MM.1S (cell line): Measurements from ENCODE around the gene PMIS2.

Experiments used
- EZH2phosphoT487 ChIP-seq: fragments of 300-600 bp; sonication (generic); IDR thresholded peaks from 2 replicates; pipeline ENCODE4 v1.6.1; 2018; ENCODE audit warnings: antibody characterized with exemption, low read length
- TF ChIP-seq, protein P1 (sequence below): fragments of 300-600 bp; sonication (generic); IDR thresholded peaks from 2 replicates; pipeline ENCODE4 v1.5.1; 2016; ENCODE audit warnings: antibody characterized with exemption, low read length, mixed read lengths

DNA sequence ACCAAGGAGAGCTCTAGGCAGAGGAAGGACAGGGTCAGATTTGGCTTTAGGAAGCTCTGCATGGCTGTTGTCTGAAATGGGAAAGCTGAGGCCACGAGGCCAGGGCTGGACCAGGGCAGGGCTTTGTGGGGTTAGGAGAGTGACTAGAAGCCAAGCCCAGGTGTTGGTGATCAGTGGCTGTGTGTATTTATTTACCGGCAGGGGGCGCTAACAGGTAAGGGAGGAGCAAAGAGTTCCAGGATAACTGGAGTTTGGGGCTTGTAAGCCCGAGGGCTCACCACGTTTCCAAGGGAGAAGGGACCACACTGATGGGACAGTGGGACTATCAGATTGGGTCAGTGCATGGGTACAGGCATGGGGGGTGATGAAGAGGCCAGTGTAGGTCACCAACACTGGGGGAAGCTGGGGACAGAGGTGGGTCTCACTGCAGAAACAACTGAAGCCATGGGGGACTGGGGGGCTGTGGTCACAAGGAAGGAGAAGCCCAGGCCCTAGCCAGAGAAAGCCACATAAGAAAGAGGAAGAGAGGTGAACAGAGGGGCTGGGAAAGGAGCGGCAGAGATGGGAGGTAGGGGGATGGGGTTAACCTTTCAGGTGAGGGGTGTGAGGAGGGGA, 36.7 kb upstream of the PMIS2 start:
- TF ChIP-seq, protein P1, sequence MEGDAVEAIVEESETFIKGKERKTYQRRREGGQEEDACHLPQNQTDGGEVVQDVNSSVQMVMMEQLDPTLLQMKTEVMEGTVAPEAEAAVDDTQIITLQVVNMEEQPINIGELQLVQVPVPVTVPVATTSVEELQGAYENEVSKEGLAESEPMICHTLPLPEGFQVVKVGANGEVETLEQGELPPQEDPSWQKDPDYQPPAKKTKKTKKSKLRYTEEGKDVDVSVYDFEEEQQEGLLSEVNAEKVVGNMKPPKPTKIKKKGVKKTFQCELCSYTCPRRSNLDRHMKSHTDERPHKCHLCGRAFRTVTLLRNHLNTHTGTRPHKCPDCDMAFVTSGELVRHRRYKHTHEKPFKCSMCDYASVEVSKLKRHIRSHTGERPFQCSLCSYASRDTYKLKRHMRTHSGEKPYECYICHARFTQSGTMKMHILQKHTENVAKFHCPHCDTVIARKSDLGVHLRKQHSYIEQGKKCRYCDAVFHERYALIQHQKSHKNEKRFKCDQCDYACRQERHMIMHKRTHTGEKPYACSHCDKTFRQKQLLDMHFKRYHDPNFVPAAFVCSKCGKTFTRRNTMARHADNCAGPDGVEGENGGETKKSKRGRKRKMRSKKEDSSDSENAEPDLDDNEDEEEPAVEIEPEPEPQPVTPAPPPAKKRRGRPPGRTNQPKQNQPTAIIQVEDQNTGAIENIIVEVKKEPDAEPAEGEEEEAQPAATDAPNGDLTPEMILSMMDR: peak; percentile 87
- TF ChIP-seq EZH2phosphoT487: no peak
